Measurements from ENCODE around the gene TRERF1.

DNA sequence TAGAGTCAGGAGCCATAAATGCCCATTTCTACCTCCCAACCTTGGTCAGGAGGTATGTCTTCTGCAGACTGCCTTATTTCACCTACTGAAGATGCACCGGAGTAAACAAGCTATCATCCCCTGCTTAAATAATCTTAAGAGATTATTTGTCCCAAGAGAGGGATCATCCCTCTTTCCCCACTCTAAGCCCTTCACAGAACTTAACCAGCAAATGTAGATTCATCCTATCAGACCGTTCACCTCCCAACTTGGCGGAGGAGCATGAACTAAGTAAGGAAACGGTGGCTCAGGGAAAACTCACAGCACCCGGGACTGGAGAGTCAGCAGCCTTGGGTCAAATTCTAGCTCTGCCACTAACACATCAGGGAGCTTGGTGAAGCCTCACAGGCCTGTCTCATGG, 115.3 kb downstream of the TRERF1 start:
- TF ChIP-seq, protein P1, sequence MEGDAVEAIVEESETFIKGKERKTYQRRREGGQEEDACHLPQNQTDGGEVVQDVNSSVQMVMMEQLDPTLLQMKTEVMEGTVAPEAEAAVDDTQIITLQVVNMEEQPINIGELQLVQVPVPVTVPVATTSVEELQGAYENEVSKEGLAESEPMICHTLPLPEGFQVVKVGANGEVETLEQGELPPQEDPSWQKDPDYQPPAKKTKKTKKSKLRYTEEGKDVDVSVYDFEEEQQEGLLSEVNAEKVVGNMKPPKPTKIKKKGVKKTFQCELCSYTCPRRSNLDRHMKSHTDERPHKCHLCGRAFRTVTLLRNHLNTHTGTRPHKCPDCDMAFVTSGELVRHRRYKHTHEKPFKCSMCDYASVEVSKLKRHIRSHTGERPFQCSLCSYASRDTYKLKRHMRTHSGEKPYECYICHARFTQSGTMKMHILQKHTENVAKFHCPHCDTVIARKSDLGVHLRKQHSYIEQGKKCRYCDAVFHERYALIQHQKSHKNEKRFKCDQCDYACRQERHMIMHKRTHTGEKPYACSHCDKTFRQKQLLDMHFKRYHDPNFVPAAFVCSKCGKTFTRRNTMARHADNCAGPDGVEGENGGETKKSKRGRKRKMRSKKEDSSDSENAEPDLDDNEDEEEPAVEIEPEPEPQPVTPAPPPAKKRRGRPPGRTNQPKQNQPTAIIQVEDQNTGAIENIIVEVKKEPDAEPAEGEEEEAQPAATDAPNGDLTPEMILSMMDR (IDR thresholded peaks at IDR 0.05), result no peak
- no peak for TF ChIP-seq POLR2A (IDR thresholded peaks at IDR 0.05)

Measured in testis (tissue), 2 donors.